ENCODE measurements around the gene LRRIQ1.

Gene LRRIQ1

GRCh38 chr12:85147331-85147730, 111.2 kb downstream of the LRRIQ1 start:
- Histone ChIP-seq H3K4me1 (ENCODE audit: control extremely low read depth in 1 of 4, control insufficient read depth in 4 of 4, insufficient read depth in 4 of 4, low read length in 3 of 4) (no peaks in the 10 kb centered on the region), H3K27ac (ENCODE audit: insufficient read depth in 1 of 2, low read depth in 1 of 2, low read length in 2 of 2, poor library complexity in 1 of 2, severe bottlenecking in 2 of 2) (no peak overlapping the region), H3K36me3 (ENCODE audit: control insufficient read depth in 4 of 4, insufficient read depth in 4 of 4, low read length in 3 of 4) (no peaks in the 10 kb centered on the region), H3K9me3 (ENCODE audit: control extremely low read depth in 1 of 5, control insufficient read depth in 4 of 5, insufficient read depth in 2 of 5, low read depth in 1 of 5, low read length in 4 of 5) (no peaks in the 10 kb centered on the region), H3K27me3 (replicated peaks in 2 of 5; ENCODE audit: control insufficient read depth in 4 of 5, insufficient read depth in 5 of 5, low read length in 4 of 5) (peaks cover 0 to 3% (median 0%) of the 10 kb centered on the region in 5 experiments), H3K4me3 (ENCODE audit: control insufficient read depth in 1 of 7, extremely low read depth in 1 of 7, insufficient read depth in 4 of 7, low read depth in 2 of 7, low read length in 6 of 7) (no peak overlapping the region)
- ChIA-PET POLR2A (no interaction called here), CTCF (interaction anchor here (0.6 kb wide), 1 partner anchor 301 kb away, joined by 3 read pairs; no protein-coding TSS in a partner anchor)
- WGBS (ENCODE audit: insufficient coverage) = no CpG with 5 or more reads among the region's 1 CpG
- no peak for DNase-seq

- CTCF ChIA-PET = no interaction called here
- WGBS (ENCODE audit: insufficient coverage) = no CpG with 5 or more reads among the region's 2 CpGs
These were observed 116.2 kb downstream of the LRRIQ1 start for GRCh38 chr12:85152311-85152729.

GRCh38 chr12:85155791-85156190, 119.6 kb downstream of the LRRIQ1 start:
- ChIA-PET CTCF (interaction anchor here (1.3 kb wide), 1 partner anchor 296 kb away, joined by 3 read pairs; no protein-coding TSS in a partner anchor), POLR2A (no interaction called here)
- Histone ChIP-seq H3K27ac (ENCODE audit: insufficient read depth in 1 of 2, low read depth in 1 of 2, low read length in 2 of 2, poor library complexity in 1 of 2, severe bottlenecking in 2 of 2) (no peak overlapping the region), H3K27me3 (replicated peaks in 2 of 5; ENCODE audit: control insufficient read depth in 4 of 5, insufficient read depth in 5 of 5, low read length in 4 of 5) (peaks cover 0 to 19% (median 2%) of the 10 kb centered on the region in 5 experiments), H3K9me3 (ENCODE audit: control extremely low read depth in 1 of 5, control insufficient read depth in 4 of 5, insufficient read depth in 2 of 5, low read depth in 1 of 5, low read length in 4 of 5) (no peaks in the 10 kb centered on the region), H3K4me3 (ENCODE audit: control insufficient read depth in 1 of 7, extremely low read depth in 1 of 7, insufficient read depth in 4 of 7, low read depth in 2 of 7, low read length in 6 of 7) (no peak overlapping the region), H3K36me3 (ENCODE audit: control insufficient read depth in 4 of 4, insufficient read depth in 4 of 4, low read length in 3 of 4) (no peaks in the 10 kb centered on the region), H3K4me1 (ENCODE audit: control extremely low read depth in 1 of 4, control insufficient read depth in 4 of 4, insufficient read depth in 4 of 4, low read length in 3 of 4) (no peaks in the 10 kb centered on the region)
- DNase-seq = peak; percentile 29 to 58 (median 55)
- WGBS (ENCODE audit: insufficient coverage) = no CpG with 5 or more reads among the region's 2 CpGs

More at GRCh38 chr12:85152311-85152729, 116.2 kb downstream of the LRRIQ1 start:
- H3K27ac ChIP-seq (ENCODE audit: insufficient read depth in 1 of 2, low read depth in 1 of 2, low read length in 2 of 2, poor library complexity in 1 of 2, severe bottlenecking in 2 of 2) = no peak overlapping the region
- no peak overlapping the region for H3K4me3 ChIP-seq (ENCODE audit: control insufficient read depth in 1 of 7, extremely low read depth in 1 of 7, insufficient read depth in 4 of 7, low read depth in 2 of 7, low read length in 6 of 7)
- no peaks in the 10 kb centered on the region for H3K36me3 ChIP-seq (ENCODE audit: control insufficient read depth in 4 of 4, insufficient read depth in 4 of 4, low read length in 3 of 4)
- H3K9me3 ChIP-seq (ENCODE audit: control extremely low read depth in 1 of 5, control insufficient read depth in 4 of 5, insufficient read depth in 2 of 5, low read depth in 1 of 5, low read length in 4 of 5) = no peaks in the 10 kb centered on the region
- peaks cover 0 to 14% (median 0%) of the 10 kb centered on the region in 5 experiments for H3K27me3 ChIP-seq (replicated peaks in 2 of 5; ENCODE audit: control insufficient read depth in 4 of 5, insufficient read depth in 5 of 5, low read length in 4 of 5)
- POLR2A ChIA-PET = no interaction called here
- no peaks in the 10 kb centered on the region for H3K4me1 ChIP-seq (ENCODE audit: control extremely low read depth in 1 of 4, control insufficient read depth in 4 of 4, insufficient read depth in 4 of 4, low read length in 3 of 4)
- no peak for DNase-seq

- H3K27me3 ChIP-seq (replicated peaks in 2 of 5; ENCODE audit: control insufficient read depth in 4 of 5, insufficient read depth in 5 of 5, low read length in 4 of 5) = peaks cover 0 to 19% (median 2%) of the 10 kb centered on the region in 5 experiments
- ChIA-PET POLR2A (no interaction called here), CTCF (interaction anchor here (1.2 kb wide), 1 partner anchor 312 kb away, joined by 3 read pairs; no protein-coding TSS in a partner anchor)
- no peaks in the 10 kb centered on the region for H3K36me3 ChIP-seq (ENCODE audit: control insufficient read depth in 4 of 4, insufficient read depth in 4 of 4, low read length in 3 of 4)
- H3K9me3 ChIP-seq (ENCODE audit: control extremely low read depth in 1 of 5, control insufficient read depth in 4 of 5, insufficient read depth in 2 of 5, low read depth in 1 of 5, low read length in 4 of 5) = no peaks in the 10 kb centered on the region
- no peak overlapping the region for H3K27ac ChIP-seq (ENCODE audit: insufficient read depth in 1 of 2, low read depth in 1 of 2, low read length in 2 of 2, poor library complexity in 1 of 2, severe bottlenecking in 2 of 2)
- no peaks in the 10 kb centered on the region for H3K4me1 ChIP-seq (ENCODE audit: control extremely low read depth in 1 of 4, control insufficient read depth in 4 of 4, insufficient read depth in 4 of 4, low read length in 3 of 4)
- H3K4me3 ChIP-seq (ENCODE audit: control insufficient read depth in 1 of 7, extremely low read depth in 1 of 7, insufficient read depth in 4 of 7, low read depth in 2 of 7, low read length in 6 of 7) = no peak overlapping the region
- DNase-seq = no peak
- no CpG with 5 or more reads among the region's 3 CpGs for WGBS (ENCODE audit: insufficient coverage)
These were observed 120.4 kb downstream of the LRRIQ1 start for GRCh38 chr12:85156569-85156968.

- no peaks in the 10 kb centered on the region for H3K9me3 ChIP-seq (ENCODE audit: control extremely low read depth in 1 of 5, control insufficient read depth in 4 of 5, insufficient read depth in 2 of 5, low read depth in 1 of 5, low read length in 4 of 5)
- peaks cover 0 to 19% (median 1%) of the 10 kb centered on the region in 5 experiments for H3K27me3 ChIP-seq (replicated peaks in 2 of 5; ENCODE audit: control insufficient read depth in 4 of 5, insufficient read depth in 5 of 5, low read length in 4 of 5)
- CTCF ChIA-PET = interaction anchor here (1.2 kb wide), 1 partner anchor 311 kb away, joined by 3 read pairs; no protein-coding TSS in a partner anchor
- DNase-seq = no peak
- no peak overlapping the region for H3K27ac ChIP-seq (ENCODE audit: insufficient read depth in 1 of 2, low read depth in 1 of 2, low read length in 2 of 2, poor library complexity in 1 of 2, severe bottlenecking in 2 of 2)
- POLR2A ChIA-PET = no interaction called here
- H3K4me1 ChIP-seq (ENCODE audit: control extremely low read depth in 1 of 4, control insufficient read depth in 4 of 4, insufficient read depth in 4 of 4, low read length in 3 of 4) = no peaks in the 10 kb centered on the region
- no peak overlapping the region for H3K4me3 ChIP-seq (ENCODE audit: control insufficient read depth in 1 of 7, extremely low read depth in 1 of 7, insufficient read depth in 4 of 7, low read depth in 2 of 7, low read length in 6 of 7)
- no peaks in the 10 kb centered on the region for H3K36me3 ChIP-seq (ENCODE audit: control insufficient read depth in 4 of 4, insufficient read depth in 4 of 4, low read length in 3 of 4)
- WGBS (ENCODE audit: insufficient coverage) = 75% methylated on average over 2 of the region's 3 CpGs
These were observed 121.0 kb downstream of the LRRIQ1 start for GRCh38 chr12:85157035-85157603.

GRCh38 chr12:85163752-85164321, 127.7 kb downstream of the LRRIQ1 start:
- Histone ChIP-seq H3K27ac (ENCODE audit: insufficient read depth in 1 of 2, low read depth in 1 of 2, low read length in 2 of 2, poor library complexity in 1 of 2, severe bottlenecking in 2 of 2) (no peak overlapping the region), H3K9me3 (ENCODE audit: control extremely low read depth in 1 of 5, control insufficient read depth in 4 of 5, insufficient read depth in 2 of 5, low read depth in 1 of 5, low read length in 4 of 5) (no peaks in the 10 kb centered on the region), H3K36me3 (ENCODE audit: control insufficient read depth in 4 of 4, insufficient read depth in 4 of 4, low read length in 3 of 4) (no peaks in the 10 kb centered on the region), H3K4me1 (ENCODE audit: control extremely low read depth in 1 of 4, control insufficient read depth in 4 of 4, insufficient read depth in 4 of 4, low read length in 3 of 4) (no peaks in the 10 kb centered on the region), H3K4me3 (ENCODE audit: control insufficient read depth in 1 of 7, extremely low read depth in 1 of 7, insufficient read depth in 4 of 7, low read depth in 2 of 7, low read length in 6 of 7) (no peak overlapping the region), H3K27me3 (replicated peaks in 2 of 5; ENCODE audit: control insufficient read depth in 4 of 5, insufficient read depth in 5 of 5, low read length in 4 of 5) (peaks cover 0 to 3% (median 0%) of the 10 kb centered on the region in 5 experiments)
- no CpG with 5 or more reads among the region's 1 CpG for WGBS (ENCODE audit: insufficient coverage)
- POLR2A ChIA-PET = no interaction called here
- CTCF ChIA-PET = no interaction called here
- no peak for DNase-seq

GRCh38 chr12:85179680-85180270, 143.6 kb downstream of the LRRIQ1 start:
- H3K9me3 ChIP-seq (ENCODE audit: control extremely low read depth in 1 of 5, control insufficient read depth in 4 of 5, insufficient read depth in 2 of 5, low read depth in 1 of 5, low read length in 4 of 5) = peaks cover 0 to 1% (median 0%) of the 10 kb centered on the region in 5 experiments
- WGBS (ENCODE audit: insufficient coverage) = 92% methylated on average over 1 of the region's 2 CpGs
- ChIA-PET CTCF (no interaction called here), POLR2A (no interaction called here)
- H3K27ac ChIP-seq (ENCODE audit: insufficient read depth in 1 of 2, low read depth in 1 of 2, low read length in 2 of 2, poor library complexity in 1 of 2, severe bottlenecking in 2 of 2) = no peak overlapping the region
- H3K4me3 ChIP-seq (ENCODE audit: control insufficient read depth in 1 of 7, extremely low read depth in 1 of 7, insufficient read depth in 4 of 7, low read depth in 2 of 7, low read length in 6 of 7) = no peak overlapping the region
- no peaks in the 10 kb centered on the region for H3K36me3 ChIP-seq (ENCODE audit: control insufficient read depth in 4 of 4, insufficient read depth in 4 of 4, low read length in 3 of 4)
- no peak for DNase-seq
- no peaks in the 10 kb centered on the region for H3K27me3 ChIP-seq (replicated peaks in 2 of 5; ENCODE audit: control insufficient read depth in 4 of 5, insufficient read depth in 5 of 5, low read length in 4 of 5)
- no peaks in the 10 kb centered on the region for H3K4me1 ChIP-seq (ENCODE audit: control extremely low read depth in 1 of 4, control insufficient read depth in 4 of 4, insufficient read depth in 4 of 4, low read length in 3 of 4)

Measured in common myeloid progenitor, CD34-positive (primary cell).